Activated T-cell treated with anti-CD3 and anti-CD28 coated beads, Interleukin-2, amount 50 U/mL, for 1 hour (primary cell): ENCODE results near the gene FARP1.
"Not testable (repeated sequence)": the region's sequence is repeated elsewhere in the genome, so short reads cannot be mapped to it uniquely, and the experiment has no call there.

Source experiments
- DNase-seq: peaks from one replicate; pipeline ENCODE4 v3.0.0-alpha.2; 2020

Gene FARP1

GRCh38 chr13:98264877-98265276 is 122.0 kb downstream of the FARP1 start:
- no peak for DNase-seq

GRCh38 chr13:98265692-98266551 is 123.0 kb downstream of the FARP1 start:
- no peak for DNase-seq

DNA sequence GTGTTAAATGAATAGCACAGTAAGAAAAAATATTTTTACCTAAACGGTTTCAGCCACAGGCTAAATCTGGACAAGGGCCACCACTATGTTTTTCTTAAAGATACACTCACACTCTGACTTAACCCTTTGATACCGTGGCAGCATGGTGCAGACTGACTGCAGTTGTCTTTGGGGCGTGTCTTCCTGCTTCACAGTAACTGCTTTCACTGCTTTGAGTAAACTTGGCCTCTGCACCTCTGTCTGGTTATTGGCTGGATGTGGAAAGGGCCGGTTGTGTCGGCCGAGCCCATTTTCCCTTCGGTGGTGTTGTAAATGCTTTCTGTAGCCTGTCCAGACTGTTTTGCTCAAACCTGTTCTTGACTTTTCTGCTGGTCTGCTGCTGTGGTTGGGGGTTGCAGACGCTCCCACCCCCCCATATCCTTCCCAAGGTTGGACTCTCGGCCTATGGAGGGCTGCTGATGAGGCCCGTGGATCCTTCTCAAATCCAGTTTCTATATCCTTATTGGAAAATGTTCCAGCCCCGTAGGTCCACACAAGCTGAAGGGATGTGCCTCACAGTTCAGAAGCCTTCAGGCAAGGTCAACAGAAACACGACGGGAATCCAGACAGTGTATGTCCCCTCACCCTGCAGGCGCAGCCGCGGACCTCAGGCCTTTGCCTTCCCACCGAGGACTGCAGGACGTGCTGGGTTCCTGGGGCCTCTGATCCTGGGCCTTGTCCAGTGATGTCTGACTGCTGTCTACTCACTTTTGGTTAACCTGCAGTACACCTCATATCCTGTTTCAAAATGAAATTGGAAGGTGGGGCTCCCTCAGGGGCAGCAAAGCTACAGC is 124.4 kb downstream of the FARP1 start:
- no peak for DNase-seq

- DNase-seq: no peak
These were observed 126.5 kb downstream of the FARP1 start for GRCh38 chr13:98269386-98269785.

DNA sequence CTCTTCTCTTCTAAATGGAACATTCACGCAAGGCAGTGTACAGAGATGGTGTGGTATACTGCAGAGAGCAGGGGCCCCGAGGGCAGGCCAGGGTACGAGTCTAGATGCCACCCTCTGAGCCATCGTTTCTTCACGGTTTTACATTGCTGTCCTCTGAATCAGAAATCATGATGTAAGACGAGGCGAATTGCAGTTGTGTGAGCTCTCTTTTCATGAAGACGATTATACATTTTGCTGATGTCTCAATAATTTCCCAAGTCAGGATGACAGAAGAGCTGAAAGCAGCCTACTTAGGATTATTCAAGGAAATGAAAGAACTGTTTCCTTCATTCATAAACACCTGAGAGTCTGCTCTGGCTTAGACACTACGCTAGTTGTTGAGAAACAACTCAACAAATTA is 127.9 kb downstream of the FARP1 start:
- no peak for DNase-seq

DNA sequence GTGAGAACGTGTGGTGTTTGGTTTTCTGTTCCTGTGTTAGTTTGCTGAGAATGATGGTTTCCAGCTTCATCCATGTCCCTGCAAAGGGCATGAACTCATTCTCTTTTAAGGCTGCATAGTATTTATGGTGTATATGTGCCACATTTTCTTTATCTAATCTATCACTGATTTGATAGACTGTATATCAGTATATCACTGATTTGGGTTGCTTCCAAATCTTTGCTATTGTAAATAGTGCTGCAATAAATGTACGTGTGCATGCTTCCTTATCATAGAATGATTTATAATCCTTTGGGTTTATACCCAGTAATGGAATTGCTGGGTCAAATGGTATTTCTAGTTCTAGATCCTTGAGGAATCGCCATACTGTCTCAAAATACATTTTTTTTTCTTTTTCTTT is 128.8 kb downstream of the FARP1 start:
- not testable (repeated sequence) for DNase-seq

DNA sequence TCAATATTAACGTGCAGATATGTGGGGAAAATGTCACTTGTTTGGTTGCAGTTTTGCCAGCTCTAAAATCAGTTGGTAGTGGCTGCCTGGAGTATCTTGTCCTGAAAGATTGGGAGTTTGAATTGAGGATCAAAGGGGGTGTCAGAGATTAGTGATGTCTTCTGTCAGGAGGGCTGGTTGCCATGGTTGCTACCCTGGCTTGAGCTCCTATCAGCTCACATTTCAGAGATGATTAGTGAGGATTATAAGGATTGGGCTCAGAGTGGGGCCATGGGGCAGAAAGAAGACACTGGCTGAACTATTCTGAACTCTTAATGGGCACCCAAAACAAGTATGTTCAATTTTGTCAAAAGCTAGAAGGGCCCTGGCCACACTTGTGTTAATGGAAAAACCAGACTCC is 129.7 kb downstream of the FARP1 start:
- no peak for DNase-seq

GRCh38 chr13:98273067-98273823 is 130.4 kb downstream of the FARP1 start:
- DNase-seq: no peak

GRCh38 chr13:98273824-98274742 is 131.2 kb downstream of the FARP1 start:
- DNase-seq: no peak

- DNase-seq: no peak
These were observed 132.1 kb downstream of the FARP1 start for GRCh38 chr13:98274921-98275487.

DNA sequence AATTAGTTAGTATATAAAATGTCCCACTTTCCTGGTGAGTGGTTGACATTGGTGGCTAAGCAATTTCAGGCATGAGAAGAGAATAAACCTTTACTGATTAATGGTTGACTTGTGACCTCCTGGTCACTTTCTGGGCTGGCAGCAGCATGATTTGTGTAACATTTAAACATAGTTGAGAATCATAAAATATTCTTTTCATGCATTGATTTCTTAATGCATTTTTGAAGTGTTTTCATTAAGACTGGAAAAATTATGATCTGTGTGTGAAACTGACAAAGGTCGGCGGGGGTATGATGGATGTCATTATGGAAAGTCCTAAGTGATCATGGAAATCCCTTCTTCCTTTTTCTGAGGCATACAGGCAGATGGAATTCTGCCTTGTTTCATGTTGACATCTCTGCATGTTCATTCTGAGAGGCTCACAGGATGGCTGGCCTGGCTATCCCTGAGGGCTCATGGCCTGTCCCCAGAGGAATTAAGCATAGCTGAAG is 132.8 kb downstream of the FARP1 start:
- no peak for DNase-seq

DNA sequence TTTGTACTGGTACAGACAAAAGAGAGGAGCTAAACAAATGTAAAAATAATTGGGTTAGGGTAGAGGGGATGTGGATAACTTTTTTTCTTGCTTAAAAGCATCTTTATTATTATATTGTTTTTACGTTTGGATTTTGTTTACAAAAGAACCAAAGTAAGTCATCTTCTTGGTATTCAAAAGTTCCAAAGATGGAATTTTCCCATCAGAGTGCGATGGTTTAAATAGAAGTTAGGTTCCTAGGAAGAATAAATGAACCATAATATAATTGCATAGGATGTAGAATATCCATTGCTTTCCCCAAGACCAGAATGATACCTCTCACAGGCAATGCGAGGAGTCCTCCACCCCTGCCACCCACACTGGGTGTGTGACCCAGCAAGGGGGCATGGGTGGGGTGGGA is 133.6 kb downstream of the FARP1 start:
- no peak for DNase-seq

DNA sequence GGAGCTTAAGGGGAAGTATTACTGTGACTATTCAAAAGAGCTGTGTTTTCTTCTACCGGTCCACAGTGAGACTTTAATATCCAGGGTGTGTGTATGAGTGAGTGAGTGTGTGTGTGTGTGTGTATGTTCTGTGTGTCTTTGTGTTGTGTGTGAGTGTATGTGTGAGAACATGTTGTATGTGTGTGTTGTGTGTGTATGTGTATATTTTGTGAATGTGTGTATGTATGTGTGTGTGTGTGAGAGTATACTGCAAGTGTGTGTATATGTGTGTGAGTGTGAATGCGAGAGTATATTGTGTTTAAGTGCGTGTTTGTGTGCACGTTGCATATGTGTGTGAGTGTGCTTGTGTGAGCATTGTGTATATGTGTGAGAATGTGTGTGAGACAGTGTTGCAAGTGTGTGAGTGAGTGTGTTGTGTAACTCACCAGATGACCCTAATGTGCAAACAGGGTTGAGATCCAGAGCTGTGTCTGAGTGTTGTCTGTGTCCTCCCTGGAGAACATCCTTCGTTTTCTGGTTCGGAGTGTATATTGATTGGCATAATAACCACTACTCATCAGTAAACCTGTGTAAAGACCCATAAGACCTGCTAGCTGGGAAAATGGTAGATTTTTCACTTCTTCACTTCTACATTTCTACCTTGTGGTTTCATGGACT is 135.3 kb downstream of the FARP1 start:
- no peak for DNase-seq

DNA sequence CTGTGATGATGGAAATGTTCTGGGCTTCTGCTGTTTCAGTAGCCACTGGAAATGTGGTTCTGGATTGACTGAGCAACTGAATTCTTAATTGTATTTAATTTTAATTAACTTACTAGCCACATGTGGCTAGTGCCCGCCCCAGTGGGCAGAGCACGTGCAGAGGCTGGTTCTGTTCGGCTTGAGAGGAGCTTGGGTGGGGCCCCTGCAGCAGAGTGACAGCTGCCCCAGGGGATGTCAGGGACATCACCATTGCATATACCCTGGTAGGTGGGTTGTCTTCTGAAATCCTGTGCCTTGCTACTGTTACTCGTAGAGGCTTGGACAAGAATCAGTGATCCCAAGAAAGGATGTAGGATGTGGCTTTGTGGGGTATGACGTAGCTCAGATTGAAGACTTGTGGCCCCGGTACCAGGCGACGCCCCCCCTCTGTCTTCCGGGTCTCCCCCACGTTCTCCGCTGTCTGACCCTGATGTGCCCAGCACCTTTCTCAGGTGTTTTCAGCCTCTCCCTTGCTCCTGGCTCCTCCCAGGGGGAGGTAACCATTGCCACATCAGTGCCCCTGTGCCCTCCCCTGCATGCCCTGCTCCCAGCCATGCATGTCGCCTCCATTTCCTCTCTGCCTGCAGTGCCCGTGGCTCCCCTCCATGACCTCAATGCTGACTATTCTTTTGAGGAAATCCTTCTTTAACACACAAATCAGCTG is 136.7 kb downstream of the FARP1 start:
- DNase-seq: no peak

GRCh38 chr13:98280176-98280510 is 137.2 kb downstream of the FARP1 start:
- no peak for DNase-seq

DNA sequence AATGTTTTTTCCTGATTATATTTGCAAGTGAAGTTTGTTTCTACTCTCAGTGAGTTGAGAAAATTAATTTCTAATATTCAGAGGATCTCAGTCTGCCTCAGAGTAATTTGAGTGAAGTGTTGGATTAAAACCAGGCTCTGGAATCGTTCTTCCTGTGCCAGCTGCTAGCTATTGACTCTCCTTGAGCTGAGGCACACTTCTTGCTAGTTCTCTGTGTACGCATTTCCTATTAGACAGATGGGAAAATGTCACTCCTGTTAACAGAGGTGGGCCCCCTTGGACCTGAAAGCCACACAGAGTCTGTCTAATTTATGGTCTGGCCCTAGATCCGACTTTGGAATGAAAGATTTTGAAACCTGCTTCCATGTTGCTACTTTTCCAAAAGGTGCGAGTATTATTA is 141.8 kb downstream of the FARP1 start:
- DNase-seq: no peak

DNA sequence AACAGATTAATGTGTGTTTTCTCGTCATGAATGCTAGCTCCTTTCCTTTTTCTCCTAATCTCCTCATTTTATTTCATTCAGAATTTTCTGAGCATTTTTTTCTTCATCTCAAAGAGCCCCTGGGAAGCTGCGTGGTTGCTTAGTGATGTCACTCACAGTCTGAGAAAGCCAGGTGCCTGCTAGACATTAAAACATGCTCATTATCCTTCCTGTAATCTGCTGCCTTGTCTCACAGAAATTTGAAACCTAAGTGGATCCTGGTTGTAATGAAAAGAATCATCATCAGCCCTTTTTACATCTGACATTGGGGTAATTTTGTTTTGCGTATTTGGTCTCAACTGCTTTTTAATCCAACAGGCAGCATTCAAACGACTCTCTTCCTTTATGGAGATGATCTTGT is 142.4 kb downstream of the FARP1 start:
- DNase-seq: no peak

- no peak for DNase-seq
These were observed 143.1 kb downstream of the FARP1 start for GRCh38 chr13:98285852-98286594.

DNA sequence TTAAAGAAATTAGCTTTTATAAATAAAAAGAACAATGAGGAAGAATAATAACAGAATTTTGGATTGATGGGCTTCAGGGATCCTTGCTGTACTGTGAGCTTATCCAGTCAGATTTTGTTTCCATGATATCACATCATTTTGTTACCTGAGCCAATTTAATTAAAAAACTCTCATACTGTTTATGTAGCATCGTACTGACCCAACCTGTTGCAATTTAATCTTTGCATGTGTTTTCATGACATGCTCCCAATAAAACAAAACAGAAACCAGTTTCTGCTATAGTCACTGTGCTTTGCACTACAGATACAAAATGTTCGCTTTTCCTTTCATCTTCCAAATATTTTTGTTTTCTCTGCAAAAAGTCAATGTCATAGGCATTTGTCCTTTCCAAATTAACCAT is 143.9 kb downstream of the FARP1 start:
- DNase-seq: no peak

DNA sequence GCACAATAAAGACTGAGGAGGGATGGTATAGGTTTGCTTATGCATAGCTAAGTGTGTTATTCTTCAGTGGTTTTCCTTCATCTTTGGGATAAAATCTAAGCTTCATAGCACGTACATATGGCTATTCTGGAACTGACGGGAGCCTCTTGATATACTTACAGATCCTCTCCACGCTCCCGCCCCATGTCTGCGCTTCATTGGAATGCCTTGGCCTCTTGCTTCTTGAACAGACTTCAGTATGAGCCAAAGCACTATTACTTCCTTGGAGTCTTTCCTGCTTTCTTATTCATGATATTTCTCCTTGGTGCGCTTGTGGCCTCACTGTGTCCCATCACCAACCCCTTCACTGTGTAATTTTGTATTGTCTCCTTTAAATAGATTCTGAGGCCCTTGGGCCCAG is 145.3 kb downstream of the FARP1 start:
- DNase-seq: no peak
